WTC11 (cell line): ENCODE results near the gene CELF2. TPM values are rescaled to one million over a fixed set of nuclear protein-coding genes. Genes with fewer than 3 reads are reported as not detected.

Source experiments
- ATAC-seq: fragments of 200-7000 bp; cut with Tn5 transposase; 2 replicates; pipeline ENCODE4 v1.10.0; 2021; ENCODE audit warnings: mild to moderate bottlenecking, moderate library complexity
- CTCF ChIA-PET: fragments of 300-600 bp; sonication (Branson Sonifier 250); formaldehyde crosslinking; loops from one replicate; lab custom pipeline; 2021; ENCODE audit warnings: antibody characterized with exemption; lab: Charles Lee
- POLR2A ChIA-PET: fragments of 350-600 bp; sonication (Branson Sonifier 250); formaldehyde crosslinking; loops from one replicate; lab custom pipeline; 2021; ENCODE audit warnings: antibody characterized with exemption; lab: Charles Lee
- DNase-seq: peaks from one replicate; pipeline ENCODE4 v3.0.0; 2021; ENCODE audit warnings: low spot score
- H3K27ac Mint-ChIP-seq: 2 replicates; pipeline ENCODE4 v1.8.0; 2021; ENCODE audit warnings: mixed read lengths
- H3K27me3 Mint-ChIP-seq: 2 replicates; pipeline ENCODE4 v1.8.0; 2021; ENCODE audit warnings: low read depth, mild to moderate bottlenecking, moderate library complexity, mixed read lengths
- H3K36me3 Mint-ChIP-seq: 2 replicates; pipeline ENCODE4 v1.8.0; 2021; ENCODE audit warnings: mixed read lengths
- H3K4me1 Mint-ChIP-seq: 2 replicates; pipeline ENCODE4 v1.8.0; 2022; ENCODE audit warnings: mixed read lengths
- H3K4me3 Mint-ChIP-seq: 2 replicates; pipeline ENCODE4 v1.8.0; 2021; ENCODE audit warnings: mild to moderate bottlenecking, moderate library complexity, mixed read lengths
- H3K9me3 Mint-ChIP-seq: 2 replicates; pipeline ENCODE4 v1.8.0; 2021; ENCODE audit warnings: mixed read lengths
- ARID4B ChIP-seq: sonication (generic); formaldehyde crosslinking; IDR thresholded peaks from 2 replicates; pipeline ENCODE4 v1.8.0; 2023; ENCODE audit warnings: missing genetic modification reagents, mild to moderate bottlenecking, borderline replicate concordance
- CTCF ChIP-seq: fragments of 200-600 bp; IDR thresholded peaks from 2 replicates; pipeline ENCODE4 v1.8.0; 2022; ENCODE audit warnings: antibody characterized with exemption
- GABPB1 ChIP-seq: sonication (generic); formaldehyde crosslinking; IDR thresholded peaks from 2 replicates; pipeline ENCODE4 v1.8.1; 2023; ENCODE audit warnings: mild to moderate bottlenecking, missing genetic modification reagents
- JAZF1 ChIP-seq: fragments of 250-450 bp; sonication (Bioruptor Pico); IDR thresholded peaks from 2 replicates; pipeline ENCODE4 v1.9.0; 2021; ENCODE audit warnings: moderate library complexity, mild to moderate bottlenecking, inconsistent platforms
- MYBL2 ChIP-seq: sonication (generic); formaldehyde crosslinking; IDR thresholded peaks from 2 replicates; pipeline ENCODE4 v1.8.1; 2023; ENCODE audit warnings: mild to moderate bottlenecking, moderate library complexity, missing genetic modification reagents
- NFE2L1 ChIP-seq: sonication (generic); formaldehyde crosslinking; IDR thresholded peaks from 2 replicates; pipeline ENCODE4 v1.8.1; 2023; ENCODE audit warnings: missing genetic modification reagents
- NR3C1 ChIP-seq: sonication (generic); formaldehyde crosslinking; conservative IDR thresholded peaks from 2 replicates; pipeline ENCODE4 v1.8.1; 2023; ENCODE audit warnings: low read depth, mild to moderate bottlenecking, missing genetic modification reagents
- PRRX2 ChIP-seq: fragments of 250-450 bp; sonication (Bioruptor Pico); IDR thresholded peaks from 2 replicates; pipeline ENCODE4 v1.8.0; 2021; ENCODE audit warnings: mild to moderate bottlenecking
- SMAD3 ChIP-seq: sonication (generic); formaldehyde crosslinking; IDR thresholded peaks from 2 replicates; pipeline ENCODE4 v1.8.0; 2022; ENCODE audit warnings: missing genetic modification reagents, mild to moderate bottlenecking, borderline replicate concordance
- ZBTB21 ChIP-seq: sonication (generic); formaldehyde crosslinking; IDR thresholded peaks from 2 replicates; pipeline ENCODE4 v1.8.1; 2023; ENCODE audit warnings: mild to moderate bottlenecking, missing genetic modification reagents, borderline replicate concordance
- ZNF121 ChIP-seq: sonication (generic); formaldehyde crosslinking; IDR thresholded peaks from 2 replicates; pipeline ENCODE4 v1.8.0; 2023; ENCODE audit warnings: missing genetic modification reagents
- ZNF281 ChIP-seq: sonication (generic); formaldehyde crosslinking; IDR thresholded peaks from 2 replicates; pipeline ENCODE4 v1.8.0; 2023; ENCODE audit warnings: mild to moderate bottlenecking, missing genetic modification reagents
- ZNF512 ChIP-seq: sonication (generic); formaldehyde crosslinking; IDR thresholded peaks from 2 replicates; pipeline ENCODE4 v1.8.1; 2022; ENCODE audit warnings: missing genetic modification reagents, borderline replicate concordance
- ZNF671 ChIP-seq: fragments of 250-450 bp; sonication (Bioruptor Pico); IDR thresholded peaks from 2 replicates; pipeline ENCODE4 v1.8.0; 2021; ENCODE audit warnings: mild to moderate bottlenecking
- total RNA-seq: library from RNA; stranded (reverse); gene quantifications from 3 replicates; pipeline ENCODE4 v1.2.3, GENCODE V29; 2021

Gene CELF2
- total RNA-seq, 1 experiment from 2014 or later = 24.6 TPM

DNA sequence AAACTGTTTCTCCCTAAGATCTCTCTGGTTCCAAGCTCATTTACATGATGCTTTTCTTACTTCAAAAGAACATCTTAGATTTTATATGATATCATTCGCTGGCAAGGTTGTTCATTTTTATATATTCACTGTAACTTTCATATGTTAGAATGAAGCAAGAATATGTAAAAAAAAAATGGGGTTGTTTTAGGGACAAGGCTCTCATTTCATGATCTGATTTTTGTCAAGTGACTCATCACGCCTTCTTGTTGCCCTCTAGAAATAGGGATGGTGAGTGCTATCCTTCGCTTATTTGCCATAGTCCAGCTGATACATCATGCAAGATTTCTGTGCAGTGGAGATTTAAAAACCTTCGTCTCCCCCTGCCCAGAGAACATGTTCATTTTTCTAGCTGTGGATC, 14.0 kb upstream of the CELF2 start (continued):
- TF ChIP-seq ZNF512 (CRISPR knock-in tag) (no peak), JAZF1 (no peak), CTCF (no peak), ARID4B (CRISPR knock-in tag) (no peak)

DNA sequence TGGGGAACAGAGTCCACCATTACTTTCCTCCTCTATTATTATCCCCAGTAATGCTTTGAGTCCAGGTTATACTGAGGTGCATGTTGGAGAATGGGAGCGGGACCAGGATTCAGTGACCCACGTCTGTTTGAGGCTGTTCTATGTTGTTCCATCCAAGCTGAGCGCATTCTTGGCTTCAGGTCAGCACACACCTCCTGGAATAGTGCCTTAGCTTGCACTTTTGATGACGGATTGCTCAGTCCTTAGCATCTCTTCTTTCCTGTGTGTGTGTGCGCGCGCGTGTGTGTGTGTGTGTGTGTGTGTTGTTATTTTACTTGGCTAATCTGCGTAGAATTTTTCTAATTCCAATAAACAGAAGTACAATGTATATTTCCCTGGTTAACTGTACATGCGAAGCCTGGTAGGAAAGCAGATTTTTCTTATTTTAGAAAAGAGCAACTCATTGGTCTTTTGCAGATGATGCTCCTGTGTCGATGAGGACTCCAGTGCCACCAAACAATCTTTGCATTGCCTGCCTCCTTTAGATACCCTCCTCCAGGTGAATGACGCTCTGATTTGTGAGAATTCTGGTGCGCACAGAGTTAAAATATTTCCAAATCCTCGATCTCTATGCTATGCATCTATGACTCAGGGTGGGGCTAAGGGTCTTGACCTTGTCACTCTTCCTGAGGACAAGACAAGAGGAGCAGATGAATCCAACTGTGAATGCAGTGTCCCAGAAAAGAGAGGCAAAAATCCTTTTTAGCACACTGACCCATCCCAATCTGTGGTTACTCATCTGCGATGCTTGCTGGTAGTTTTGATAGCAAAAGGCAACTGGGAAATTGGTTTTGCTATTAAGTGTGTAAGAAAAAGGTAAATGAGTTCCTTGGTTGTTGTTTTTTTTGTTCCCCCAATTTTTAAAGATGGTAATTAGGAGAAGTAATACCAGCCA, 13.3 kb upstream of the CELF2 start:
- H3K27ac Mint-ChIP-seq = no peak overlapping the region
- ATAC-seq (no peak), DNase-seq (no peak)
- no peak overlapping the region for H3K4me3 Mint-ChIP-seq
- H3K36me3 Mint-ChIP-seq = no peaks in the 10 kb centered on the region
- H3K4me1 Mint-ChIP-seq = peaks cover 21% of the 10 kb centered on the region
- CTCF ChIA-PET = interaction anchor here (0.7 kb wide), 1 partner anchor 144 kb away, joined by 3 read pairs; no protein-coding TSS in a partner anchor
- POLR2A ChIA-PET = no interaction called here
- H3K27me3 Mint-ChIP-seq = no peaks in the 10 kb centered on the region
- no peaks in the 10 kb centered on the region for H3K9me3 Mint-ChIP-seq
- TF ChIP-seq NR3C1 (CRISPR knock-in tag) = no peak
- no peak for TF ChIP-seq ZNF121 (CRISPR knock-in tag)
- no peak for TF ChIP-seq NFE2L1 (CRISPR knock-in tag)
- TF ChIP-seq ZNF281 (CRISPR knock-in tag) = no peak
- no peak for TF ChIP-seq MYBL2
- TF ChIP-seq PRRX2 (CRISPR knock-in tag) = no peak
- no peak for TF ChIP-seq CTCF
- TF ChIP-seq SMAD3 (CRISPR knock-in tag) = no peak
- no peak for TF ChIP-seq GABPB1 (CRISPR knock-in tag)
- TF ChIP-seq ZNF671 = no peak
- TF ChIP-seq ZBTB21 (CRISPR knock-in tag) = no peak
